Keratinocyte (primary cell): ENCODE results near the gene ATP2C1. TPM values are rescaled to one million over a fixed set of nuclear protein-coding genes. Genes with fewer than 3 reads are reported as not detected.

ENCODE experiments used
- DNase-seq: peaks from one replicate; pipeline ENCODE4 v3.0.0-alpha.2; 2011; ENCODE audit warnings: low read depth, missing footprints, low spot score
- FAIRE-seq: peaks from 2 replicates; lab custom pipeline; 2011; peaks lifted over from hg19 to GRCh38; lab: Jason Lieb, UNC
- H2AFZ ChIP-seq: 2 replicates; pipeline ENCODE4 v1.6.0; 2012; ENCODE audit warnings: low read length, control low read depth, inconsistent platforms; ENCODE audit not compliant: control insufficient read depth
- H3K27ac ChIP-seq: 2 replicates; pipeline ENCODE4 v1.5.1; 2011; ENCODE audit warnings: low read length; ENCODE audit not compliant: control insufficient read depth, insufficient read depth
- H3K27me3 ChIP-seq: 3 replicates; pipeline ENCODE4 v1.6.0; 2011; ENCODE audit warnings: low read length; ENCODE audit not compliant: control insufficient read depth, insufficient read depth; ENCODE audit errors: extremely low read depth
- H3K36me3 ChIP-seq, 2 experiments: 2 replicates in 1 of 2; 3 replicates in 1 of 2; pipeline ENCODE4 v1.5.1; 2011; ENCODE audit warnings: low read length in 2 of 2, mild to moderate bottlenecking in 1 of 2; ENCODE audit not compliant: control insufficient read depth in 2 of 2, insufficient read depth in 2 of 2; ENCODE audit errors: extremely low read depth in 1 of 2
- H3K4me1 ChIP-seq: 3 replicates; pipeline ENCODE4 v1.5.1; 2011; ENCODE audit warnings: low read length; ENCODE audit not compliant: control insufficient read depth, insufficient read depth; ENCODE audit errors: extremely low read depth
- H3K4me2 ChIP-seq: 3 replicates; pipeline ENCODE4 v1.6.0; 2011; ENCODE audit warnings: low read depth, low read length; ENCODE audit not compliant: control insufficient read depth, insufficient read depth; ENCODE audit errors: extremely low read depth
- H3K4me3 ChIP-seq, 3 experiments: fragments of 200-600 bp in 1 of 3; sonication (generic) in 1 of 3; 2 replicates in 2 of 3; 3 replicates in 1 of 3; pipeline ENCODE4 v1.5.1; 2011 to 2016; ENCODE audit warnings: low read length in 3 of 3, mild to moderate bottlenecking in 3 of 3, control low read depth in 2 of 3, inconsistent platforms in 1 of 3, low read depth in 1 of 3, mixed read lengths in 1 of 3, mixed run types in 1 of 3, moderate library complexity in 1 of 3; ENCODE audit not compliant: control insufficient read depth in 2 of 3, insufficient read depth in 2 of 3; ENCODE audit errors: extremely low read depth in 1 of 3
- H3K79me2 ChIP-seq: 2 replicates; pipeline ENCODE4 v1.6.0; 2012; ENCODE audit warnings: low read length; ENCODE audit not compliant: control insufficient read depth, insufficient read depth
- H3K9ac ChIP-seq: 3 replicates; pipeline ENCODE4 v1.6.0; 2011; ENCODE audit warnings: low read length; ENCODE audit not compliant: control insufficient read depth, insufficient read depth; ENCODE audit errors: extremely low read depth
- H3K9me1 ChIP-seq: 3 replicates; pipeline ENCODE4 v1.6.0; 2011; ENCODE audit warnings: low read length; ENCODE audit not compliant: control insufficient read depth, insufficient read depth; ENCODE audit errors: extremely low read depth
- H3K9me3 ChIP-seq: 2 replicates; pipeline ENCODE4 v1.5.1; 2012; ENCODE audit warnings: low read depth, low read length; ENCODE audit not compliant: control insufficient read depth
- H4K20me1 ChIP-seq: 3 replicates; pipeline ENCODE4 v1.6.0; 2011; ENCODE audit warnings: low read length; ENCODE audit not compliant: control insufficient read depth, insufficient read depth; ENCODE audit errors: extremely low read depth
- EZH2 ChIP-seq: IDR thresholded peaks from one replicate; pipeline ENCODE4 v1.6.1; 2012; ENCODE audit warnings: inconsistent platforms, mild to moderate bottlenecking, low read length, moderate library complexity
- dilution Hi-C: fragments of 300-500 bp; cut with MboI; formaldehyde crosslinking; loops from one replicate; pipeline ENCODE4 v1.7.0; 2020; ENCODE audit warnings: low sequenced_read_pairs; ENCODE audit not compliant: extremely low pct_ligation_motif_present
- polyA plus RNA-seq, 5 experiments: library from polyadenylated mRNA; depleted of rRNA in 3 of 5; stranded (reverse) in 3 of 5; stranded (forward) in 1 of 5; unstranded in 1 of 5; fragments of >200 nt; gene quantifications; 1 replicate in 1 of 5; 2 replicates in 3 of 5; 3 replicates in 1 of 5; pipeline versions ENCODE4 v1.2.1 to v1.2.3, GENCODE V29; 2011 to 2012; ENCODE audit warnings: missing spikeins in 2 of 5, low read depth in 1 of 5, low replicate concordance in 1 of 5
- TF ChIP-seq, protein P1 (sequence below), 3 experiments: IDR thresholded peaks in 1 of 3; conservative IDR thresholded peaks in 1 of 3; optimal IDR thresholded peaks in 1 of 3; 2 replicates in 2 of 3; 3 replicates in 1 of 3; pipeline versions ENCODE3 to v1.5.1; 2011; ENCODE audit warnings: low read length in 3 of 3, mild to moderate bottlenecking in 3 of 3, moderate library complexity in 2 of 3, control low read depth in 1 of 3, inconsistent platforms in 1 of 3; ENCODE audit not compliant: insufficient read depth in 2 of 3; ENCODE audit errors: extremely low read depth in 1 of 3

The ATP2C1 gene
- polyA plus RNA-seq, 1 donor (not counting 4 experiments of a cell fraction or from before 2014, with no cell fraction given) = 141 TPM

GRCh38 chr3:130950124-130950523 is 56.2 kb downstream of the ATP2C1 start:
- TF ChIP-seq, protein P1, sequence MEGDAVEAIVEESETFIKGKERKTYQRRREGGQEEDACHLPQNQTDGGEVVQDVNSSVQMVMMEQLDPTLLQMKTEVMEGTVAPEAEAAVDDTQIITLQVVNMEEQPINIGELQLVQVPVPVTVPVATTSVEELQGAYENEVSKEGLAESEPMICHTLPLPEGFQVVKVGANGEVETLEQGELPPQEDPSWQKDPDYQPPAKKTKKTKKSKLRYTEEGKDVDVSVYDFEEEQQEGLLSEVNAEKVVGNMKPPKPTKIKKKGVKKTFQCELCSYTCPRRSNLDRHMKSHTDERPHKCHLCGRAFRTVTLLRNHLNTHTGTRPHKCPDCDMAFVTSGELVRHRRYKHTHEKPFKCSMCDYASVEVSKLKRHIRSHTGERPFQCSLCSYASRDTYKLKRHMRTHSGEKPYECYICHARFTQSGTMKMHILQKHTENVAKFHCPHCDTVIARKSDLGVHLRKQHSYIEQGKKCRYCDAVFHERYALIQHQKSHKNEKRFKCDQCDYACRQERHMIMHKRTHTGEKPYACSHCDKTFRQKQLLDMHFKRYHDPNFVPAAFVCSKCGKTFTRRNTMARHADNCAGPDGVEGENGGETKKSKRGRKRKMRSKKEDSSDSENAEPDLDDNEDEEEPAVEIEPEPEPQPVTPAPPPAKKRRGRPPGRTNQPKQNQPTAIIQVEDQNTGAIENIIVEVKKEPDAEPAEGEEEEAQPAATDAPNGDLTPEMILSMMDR (optimal IDR thresholded peaks at IDR 0.05 in 1 of 3, IDR thresholded peaks at IDR 0.05 in 1 of 3, conservative IDR thresholded peaks at IDR 0.05 in 1 of 3; ENCODE audit: extremely low read depth in 1 of 3, insufficient read depth in 2 of 3, low read length in 3 of 3) = no peak
- H3K9me1 ChIP-seq = no peaks in the 10 kb centered on the region
- FAIRE-seq (peak; percentile 13), DNase-seq (no peak)
- H3K4me2 ChIP-seq = no peak overlapping the region
- H3K27ac ChIP-seq = no peak overlapping the region
- no peak overlapping the region for H3K9ac ChIP-seq
- no peaks in the 10 kb centered on the region for H3K4me1 ChIP-seq
- no peaks in the 10 kb centered on the region for H3K79me2 ChIP-seq
- H2AFZ ChIP-seq = no peak overlapping the region
- H3K4me3 ChIP-seq = no peak overlapping the region
- H3K9me3 ChIP-seq = no peaks in the 10 kb centered on the region
- no peaks in the 10 kb centered on the region for H3K27me3 ChIP-seq
- dilution Hi-C loops = no loop called here
- peaks cover 0 to 10% of the 10 kb centered on the region in 2 experiments for H3K36me3 ChIP-seq
- H4K20me1 ChIP-seq = no peaks in the 10 kb centered on the region

DNA sequence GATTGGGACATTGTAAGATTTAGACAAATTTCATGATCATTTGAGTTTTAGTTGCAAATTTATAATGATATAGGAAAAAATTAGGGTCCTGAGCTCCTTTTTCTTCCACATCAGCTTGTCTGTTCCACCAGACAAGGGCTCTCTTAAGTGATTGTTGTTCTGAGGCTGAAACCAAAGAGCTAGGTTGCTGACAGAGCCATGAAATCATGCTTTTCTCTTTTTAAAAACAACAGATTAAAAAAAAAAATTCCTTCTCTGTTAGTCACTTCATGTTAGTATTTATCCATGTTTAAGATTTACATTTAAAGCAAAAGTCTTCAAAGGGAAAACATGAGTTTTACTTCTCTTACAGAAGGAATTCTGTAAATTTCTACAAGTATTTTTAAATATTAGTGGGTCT is 56.8 kb downstream of the ATP2C1 start:
- Histone ChIP-seq H3K4me3 (no peak overlapping the region), H2AFZ (no peak overlapping the region), H3K4me2 (no peak overlapping the region), H3K9me3 (no peaks in the 10 kb centered on the region), H3K9me1 (no peaks in the 10 kb centered on the region), H3K27me3 (no peaks in the 10 kb centered on the region), H3K27ac (no peak overlapping the region), H3K36me3 (peaks cover 2 to 10% of the 10 kb centered on the region in 2 experiments), H3K4me1 (no peaks in the 10 kb centered on the region), H3K79me2 (no peaks in the 10 kb centered on the region), H3K9ac (no peak overlapping the region), H4K20me1 (no peaks in the 10 kb centered on the region)
- TF ChIP-seq EZH2 = no peak
- TF ChIP-seq, protein P1 (optimal IDR thresholded peaks at IDR 0.05 in 1 of 3, IDR thresholded peaks at IDR 0.05 in 1 of 3, conservative IDR thresholded peaks at IDR 0.05 in 1 of 3; ENCODE audit: extremely low read depth in 1 of 3, insufficient read depth in 2 of 3, low read length in 3 of 3) = no peak
- FAIRE-seq = no peak
- DNase-seq = no peak
- dilution Hi-C loops = no loop called here
